ENCODE results near the gene PARK7.

GRCh38 chr1:8006037-8006963 lies 44.8 kb downstream of the PARK7 start:
- no peak for TF ChIP-seq GATA2 (IDR thresholded peaks at IDR 0.05; ENCODE audit: low read depth, low read length)
- no peak for TF ChIP-seq GATA3 (IDR thresholded peaks at IDR 0.05; ENCODE audit: low read depth, low read length)
